Osteoblast (primary cell): Measurements from ENCODE around the gene AGMO. TPM values are rescaled to one million over a fixed set of nuclear protein-coding genes. Genes with fewer than 3 reads are reported as not detected.

Source experiments
- DNase-seq: peaks from one replicate; pipeline ENCODE4 v3.0.0; 2011; ENCODE audit warnings: low spot score, mixed read lengths; ENCODE audit not compliant: insufficient read length; ENCODE audit errors: missing footprints
- H2AFZ ChIP-seq: 2 replicates; pipeline ENCODE4 v1.6.0; 2011; ENCODE audit warnings: mild to moderate bottlenecking, low read length
- H3K27ac ChIP-seq: 2 replicates; pipeline ENCODE4 v1.5.1; 2011; ENCODE audit warnings: mild to moderate bottlenecking, low read depth, low read length, moderate library complexity
- H3K27me3 ChIP-seq: 2 replicates; pipeline ENCODE4 v1.6.0; 2012; ENCODE audit warnings: mild to moderate bottlenecking, control low read depth, inconsistent platforms, low read length, moderate library complexity; ENCODE audit not compliant: insufficient read depth
- H3K36me3 ChIP-seq: 2 replicates; pipeline ENCODE4 v1.5.1; 2011; ENCODE audit warnings: mild to moderate bottlenecking, low read length, control low read depth, moderate library complexity; ENCODE audit not compliant: insufficient read depth
- H3K4me1 ChIP-seq: 2 replicates; pipeline ENCODE4 v1.5.1; 2011; ENCODE audit warnings: mild to moderate bottlenecking, low read length, control low read depth, moderate library complexity; ENCODE audit not compliant: insufficient read depth
- H3K4me2 ChIP-seq: 2 replicates; pipeline ENCODE4 v1.6.0; 2011; ENCODE audit warnings: mild to moderate bottlenecking, low read length; ENCODE audit not compliant: insufficient read depth
- H3K4me3 ChIP-seq: fragments of 200-600 bp; sonication (generic); 3 replicates; pipeline ENCODE4 v1.5.1; 2012; ENCODE audit warnings: mild to moderate bottlenecking, low read length, inconsistent platforms; ENCODE audit not compliant: insufficient read depth
- H3K79me2 ChIP-seq: 2 replicates; pipeline ENCODE4 v1.6.0; 2012; ENCODE audit warnings: mild to moderate bottlenecking, low read length, control low read depth, inconsistent platforms; ENCODE audit not compliant: insufficient read depth
- H3K9me3 ChIP-seq: 2 replicates; pipeline ENCODE4 v1.5.1; 2011; ENCODE audit warnings: low read depth, low read length, control low read depth
- H4K20me1 ChIP-seq: 2 replicates; pipeline ENCODE4 v1.6.0; 2012; ENCODE audit warnings: mild to moderate bottlenecking, low read length, control low read depth; ENCODE audit not compliant: insufficient read depth
- CTCF ChIP-seq: IDR thresholded peaks from 2 replicates; pipeline ENCODE4 v1.5.1; 2011; ENCODE audit warnings: mild to moderate bottlenecking, low read depth, low read length, moderate library complexity; ENCODE audit errors: extremely low read depth
- total RNA-seq: library from RNA; depleted of rRNA; stranded (reverse); fragments of >200 nt; gene quantifications from 2 replicates; pipeline ENCODE4 v1.2.3, GENCODE V29; 2012

AGMO gene
- total RNA-seq, 1 donor = under 0.01 TPM

GRCh38 chr7:15430911-15431310 is 130.9 kb downstream of the AGMO start:
- no peaks in the 10 kb centered on the region for H4K20me1 ChIP-seq
- no peak overlapping the region for H3K4me3 ChIP-seq
- TF ChIP-seq CTCF = no peak
- H3K27ac ChIP-seq = no peak overlapping the region
- H3K4me2 ChIP-seq = no peak overlapping the region
- H3K27me3 ChIP-seq = no peaks in the 10 kb centered on the region
- H3K36me3 ChIP-seq = no peaks in the 10 kb centered on the region
- no peaks in the 10 kb centered on the region for H3K79me2 ChIP-seq
- H3K9me3 ChIP-seq = no peaks in the 10 kb centered on the region
- no peaks in the 10 kb centered on the region for H3K4me1 ChIP-seq
- H2AFZ ChIP-seq = no peak overlapping the region
- no peak for DNase-seq

- no peak overlapping the region for H3K4me3 ChIP-seq
- no peaks in the 10 kb centered on the region for H3K36me3 ChIP-seq
- no peak overlapping the region for H3K27ac ChIP-seq
- no peaks in the 10 kb centered on the region for H3K27me3 ChIP-seq
- H3K4me2 ChIP-seq = no peak overlapping the region
- no peaks in the 10 kb centered on the region for H3K79me2 ChIP-seq
- no peak for TF ChIP-seq CTCF
- H2AFZ ChIP-seq = no peak overlapping the region
- DNase-seq = no peak
- no peaks in the 10 kb centered on the region for H4K20me1 ChIP-seq
- no peaks in the 10 kb centered on the region for H3K4me1 ChIP-seq
- H3K9me3 ChIP-seq = no peaks in the 10 kb centered on the region
Observed at GRCh38 chr7:15430191-15430590, 131.6 kb downstream of the AGMO start.

GRCh38 chr7:15424468-15424867 is 137.3 kb downstream of the AGMO start:
- H3K4me2 ChIP-seq = peak overlapping the region; percentile 66
- no peaks in the 10 kb centered on the region for H3K27me3 ChIP-seq
- H4K20me1 ChIP-seq = no peaks in the 10 kb centered on the region
- no peak overlapping the region for H2AFZ ChIP-seq
- DNase-seq = peak; percentile 23
- no peak for TF ChIP-seq CTCF
- no peaks in the 10 kb centered on the region for H3K9me3 ChIP-seq
- peak overlapping the region; percentile 18 for H3K4me3 ChIP-seq
- H3K36me3 ChIP-seq = no peaks in the 10 kb centered on the region
- H3K4me1 ChIP-seq = peaks cover 12% of the 10 kb centered on the region
- H3K79me2 ChIP-seq = no peaks in the 10 kb centered on the region
- H3K27ac ChIP-seq = peak overlapping the region; percentile 57

GRCh38 chr7:15419596-15419995 is 142.2 kb downstream of the AGMO start:
- DNase-seq = no peak
- Histone ChIP-seq H3K4me3 (no peak overlapping the region), H4K20me1 (no peaks in the 10 kb centered on the region), H3K4me1 (peaks cover 8% of the 10 kb centered on the region), H3K36me3 (no peaks in the 10 kb centered on the region), H3K79me2 (no peaks in the 10 kb centered on the region), H3K27ac (no peak overlapping the region), H3K4me2 (no peak overlapping the region), H3K9me3 (no peaks in the 10 kb centered on the region), H2AFZ (peak overlapping the region; percentile 30), H3K27me3 (no peaks in the 10 kb centered on the region)
- no peak for TF ChIP-seq CTCF
